Hippocampal formation (tissue), 2 donors: ENCODE measurements around the gene GPSM3.

Experiments
- DNase-seq, 2 donors: peaks; one replicate each; lab custom pipeline; 2025; lab: John Stamatoyannopoulos, UW

GPSM3 gene

GRCh38 chr6:32173051-32173727, 19.3 kb downstream of the GPSM3 start:
- DNase-seq = no peak

GRCh38 chr6:32171234-32171633, 21.2 kb downstream of the GPSM3 start:
- no peak for DNase-seq

GRCh38 chr6:32170294-32170693, 22.1 kb downstream of the GPSM3 start:
- DNase-seq = no peak

GRCh38 chr6:32168807-32169591, 23.4 kb downstream of the GPSM3 start:
- no peak for DNase-seq

- DNase-seq = no peak
Observed at GRCh38 chr6:32168350-32168749, 24.1 kb downstream of the GPSM3 start.

GRCh38 chr6:32167761-32168262, 24.6 kb downstream of the GPSM3 start:
- no peak for DNase-seq

GRCh38 chr6:32167154-32167760, 25.2 kb downstream of the GPSM3 start:
- DNase-seq = no peak

GRCh38 chr6:32166411-32167061, 25.9 kb downstream of the GPSM3 start:
- no peak for DNase-seq

GRCh38 chr6:32164295-32164694, 28.1 kb downstream of the GPSM3 start, which contains the start of gene EGFL8:
TSS of gene EGFL8 (plus strand) at chr6:32164595. CDS start at chr6:32166166, 1,571 bp downstream.
- DNase-seq = no peak

GRCh38 chr6:32163559-32164258, 28.7 kb downstream of the GPSM3 start:
- DNase-seq = peak; percentile 28 to 34

- no peak for DNase-seq
Observed at GRCh38 chr6:32158052-32158451, 34.4 kb downstream of the GPSM3 start.

- no peak for DNase-seq
Observed at GRCh38 chr6:32156891-32157290, 35.6 kb downstream of the GPSM3 start.

GRCh38 chr6:32154514-32155161, 37.8 kb downstream of the GPSM3 start:
- DNase-seq = peak in 1 of 2 donors; percentile 51

GRCh38 chr6:32153564-32154513, 38.6 kb downstream of the GPSM3 start, which contains the start of gene PPT2:
TSS of gene PPT2 (plus strand) at chr6:32154141. CDS start at chr6:32154595, 454 bp downstream.
- DNase-seq = peak; percentile 84 to 91

GRCh38 chr6:32152769-32153563, 39.5 kb downstream of the GPSM3 start:
- peak in 1 of 2 donors; percentile 36 for DNase-seq

GRCh38 chr6:32151863-32152768, 40.3 kb downstream of the GPSM3 start, which contains the start of gene PRRT1:
TSS of gene PRRT1 (minus strand) at chr6:32151939. CDS start at chr6:32151827, 112 bp downstream.
- DNase-seq = peak; percentile 24 to 37

- DNase-seq = no peak
Observed at GRCh38 chr6:32151181-32151862, 41.1 kb downstream of the GPSM3 start.
